Measurements from ENCODE around the gene COL15A1. TPM values are rescaled to one million over a fixed set of nuclear protein-coding genes. Genes with fewer than 3 reads are reported as not detected.
A peak's percentile ranks its signal among the peaks of the same experiment; 100 is the strongest.

Gene COL15A1
- total and polyA plus RNA-seq, 2 donors (not counting 1 experiment from before 2014, with no cell fraction given): not detected

DNA sequence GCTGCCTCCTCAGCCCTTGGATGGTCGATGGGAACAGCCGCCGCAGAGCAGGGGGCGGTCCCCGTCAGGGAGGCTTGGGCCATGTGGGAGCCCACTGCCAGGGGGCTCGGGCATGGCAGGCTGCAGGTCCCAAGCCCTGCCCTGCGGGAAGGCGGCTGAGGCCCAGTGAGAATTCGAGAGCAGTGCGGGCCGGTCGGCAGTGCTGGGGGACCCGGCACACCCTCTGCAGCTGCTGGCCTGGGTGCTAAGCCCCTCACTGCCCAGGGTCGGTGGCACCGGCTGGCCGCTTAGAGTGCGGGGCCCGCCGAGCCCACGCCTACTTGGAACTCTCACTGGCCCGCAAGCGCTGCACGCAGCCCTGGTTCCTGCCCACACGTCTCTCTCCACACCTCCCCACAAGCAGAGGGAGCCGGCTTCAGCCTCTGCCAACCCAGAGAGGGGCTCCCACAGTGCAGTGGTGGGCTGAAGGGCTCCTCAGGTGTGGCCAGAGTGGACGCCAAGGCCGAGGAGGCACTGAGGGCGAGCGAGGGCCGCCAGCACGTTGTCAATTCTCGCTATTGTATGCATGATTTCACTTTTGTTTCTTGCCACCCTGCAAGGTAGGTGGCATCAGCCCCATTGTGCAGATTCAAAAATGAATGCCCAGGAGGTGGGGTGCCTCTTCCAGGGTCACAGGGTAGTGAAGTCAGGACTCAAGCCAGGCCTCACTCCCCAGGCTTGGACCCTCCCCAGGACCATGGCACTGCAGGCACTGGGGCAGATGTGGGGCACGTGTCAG lies 48.6 kb downstream of the COL15A1 start:
- intact Hi-C loops (cut with micrococcal nuclease): no loop called here

More for the DNA sequence above, 48.6 kb downstream of the COL15A1 start:
- Histone ChIP-seq H2AFZ (ENCODE audit: insufficient read depth, low read depth, low read length, poor library complexity, severe bottlenecking) (no peak overlapping the region), H4K20me1 (ENCODE audit: control insufficient read depth, insufficient read depth, low read length, poor library complexity, severe bottlenecking) (no peaks in the 10 kb centered on the region), H3K9me3 (ENCODE audit: control extremely low read depth in 1 of 3, control insufficient read depth in 2 of 3, insufficient read depth in 1 of 3, low read length in 2 of 3) (peaks cover 0 to 10% (median 0%) of the 10 kb centered on the region in 3 donors), H3K27me3 (replicated peaks in 1 of 4; ENCODE audit: control extremely low read depth in 1 of 4, control insufficient read depth in 3 of 4, insufficient read depth in 4 of 4, low read length in 3 of 4) (no peaks in the 10 kb centered on the region), H3K27ac (ENCODE audit: low read length in 2 of 2) (no peak overlapping the region), H3K4me2 (replicated peaks; ENCODE audit: low read depth, low read length, poor library complexity, severe bottlenecking) (peak overlapping the region; percentile 29), H3K36me3 (replicated peaks in 1 of 2; ENCODE audit: control extremely low read depth in 1 of 2, control insufficient read depth in 1 of 2, extremely low read depth in 1 of 2, insufficient read depth in 2 of 2, low read length in 1 of 2) (no peaks in the 10 kb centered on the region), H3K4me3 (ENCODE audit: control extremely low read depth in 1 of 5, extremely low read depth in 1 of 5, insufficient read depth in 1 of 5, low read depth in 2 of 5, low read length in 4 of 5) (no peak overlapping the region), H3K4me1 (ENCODE audit: control insufficient read depth in 2 of 2, insufficient read depth in 2 of 2, low read length in 2 of 2) (peaks cover 14 to 17% of the 10 kb centered on the region in 2 donors), H3K9ac (ENCODE audit: low read length) (no peak overlapping the region), H3K79me2 (ENCODE audit: control insufficient read depth, insufficient read depth, low read length) (no peaks in the 10 kb centered on the region)
- DNase-seq: no peak
- ChIA-PET CTCF (interaction anchor here (1.2 to 11.5 kb wide), 5 partner anchors 8 to 148 kb away, joined by 3 to 439 read pairs (median 7); no protein-coding TSS in a partner anchor), POLR2A (no interaction called here)
- ATAC-seq (ENCODE audit: low read depth): no peak
- H3K9me3 Mint-ChIP-seq (ENCODE audit: insufficient read depth): no peaks in the 10 kb centered on the region
- peaks cover 19% of the 10 kb centered on the region for H3K4me1 Mint-ChIP-seq
- TF ChIP-seq, protein P1, sequence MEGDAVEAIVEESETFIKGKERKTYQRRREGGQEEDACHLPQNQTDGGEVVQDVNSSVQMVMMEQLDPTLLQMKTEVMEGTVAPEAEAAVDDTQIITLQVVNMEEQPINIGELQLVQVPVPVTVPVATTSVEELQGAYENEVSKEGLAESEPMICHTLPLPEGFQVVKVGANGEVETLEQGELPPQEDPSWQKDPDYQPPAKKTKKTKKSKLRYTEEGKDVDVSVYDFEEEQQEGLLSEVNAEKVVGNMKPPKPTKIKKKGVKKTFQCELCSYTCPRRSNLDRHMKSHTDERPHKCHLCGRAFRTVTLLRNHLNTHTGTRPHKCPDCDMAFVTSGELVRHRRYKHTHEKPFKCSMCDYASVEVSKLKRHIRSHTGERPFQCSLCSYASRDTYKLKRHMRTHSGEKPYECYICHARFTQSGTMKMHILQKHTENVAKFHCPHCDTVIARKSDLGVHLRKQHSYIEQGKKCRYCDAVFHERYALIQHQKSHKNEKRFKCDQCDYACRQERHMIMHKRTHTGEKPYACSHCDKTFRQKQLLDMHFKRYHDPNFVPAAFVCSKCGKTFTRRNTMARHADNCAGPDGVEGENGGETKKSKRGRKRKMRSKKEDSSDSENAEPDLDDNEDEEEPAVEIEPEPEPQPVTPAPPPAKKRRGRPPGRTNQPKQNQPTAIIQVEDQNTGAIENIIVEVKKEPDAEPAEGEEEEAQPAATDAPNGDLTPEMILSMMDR (IDR thresholded peaks at IDR 0.05): no peak
- no peak for TF ChIP-seq EZH2 (IDR thresholded peaks at IDR 0.05; ENCODE audit: borderline replicate concordance, insufficient read depth, low read depth, low read length, poor library complexity, severe bottlenecking)
- WGBS (ENCODE audit: insufficient coverage): 87% methylated on average over 32 of the region's 33 CpGs
- H3K27ac Mint-ChIP-seq: no peak overlapping the region
- peak overlapping the region; percentile 63 for H3K4me3 Mint-ChIP-seq
- no peaks in the 10 kb centered on the region for H3K27me3 Mint-ChIP-seq
